Activated T-cell treated with anti-CD3 and anti-CD28 coated beads for 24 hours (primary cell): ENCODE measurements around the gene PTPRD.

ENCODE experiments used
- DNase-seq: peaks from one replicate; pipeline ENCODE4 v3.0.0-alpha.2; 2020; ENCODE audit warnings: low read depth

The PTPRD gene

DNA sequence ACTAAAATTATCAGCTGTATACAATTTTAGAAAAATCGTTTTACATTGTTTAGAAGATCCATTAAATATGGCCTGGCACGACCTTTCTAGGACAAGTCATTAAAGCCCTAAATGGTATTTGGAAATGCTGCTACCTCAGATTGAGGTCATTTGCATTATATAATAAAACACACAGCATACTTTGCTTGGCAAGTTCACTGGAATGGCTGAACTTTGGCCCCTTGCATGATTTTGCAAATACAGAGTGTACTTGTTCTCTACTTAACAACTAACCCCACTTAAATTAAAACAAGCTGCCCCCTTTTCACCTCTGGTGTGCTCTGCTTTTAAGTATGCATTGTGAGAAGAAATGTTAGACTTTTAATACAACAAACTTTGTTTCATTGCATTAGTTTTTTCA, 860.1 kb downstream of the PTPRD start:
- DNase-seq, result no peak

DNA sequence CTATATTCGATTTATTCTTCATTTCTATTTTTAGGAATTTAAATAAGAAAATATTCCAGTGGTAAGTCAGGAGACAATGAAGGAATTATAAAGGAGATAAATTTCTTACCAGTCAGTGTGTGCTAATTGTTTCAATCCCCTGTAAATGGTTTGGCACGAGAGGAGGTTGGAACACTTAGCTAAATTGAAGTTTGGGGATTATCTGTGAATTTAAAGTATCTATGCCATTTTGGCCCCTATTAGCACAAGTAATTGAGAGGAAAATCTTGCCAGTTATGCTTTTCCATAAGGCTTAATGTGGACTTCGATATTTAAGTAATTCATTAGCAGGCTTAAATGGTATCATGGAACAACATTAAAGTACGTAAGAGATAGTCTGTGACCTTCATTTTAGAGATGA, 860.8 kb downstream of the PTPRD start:
- DNase-seq, result no peak

DNA sequence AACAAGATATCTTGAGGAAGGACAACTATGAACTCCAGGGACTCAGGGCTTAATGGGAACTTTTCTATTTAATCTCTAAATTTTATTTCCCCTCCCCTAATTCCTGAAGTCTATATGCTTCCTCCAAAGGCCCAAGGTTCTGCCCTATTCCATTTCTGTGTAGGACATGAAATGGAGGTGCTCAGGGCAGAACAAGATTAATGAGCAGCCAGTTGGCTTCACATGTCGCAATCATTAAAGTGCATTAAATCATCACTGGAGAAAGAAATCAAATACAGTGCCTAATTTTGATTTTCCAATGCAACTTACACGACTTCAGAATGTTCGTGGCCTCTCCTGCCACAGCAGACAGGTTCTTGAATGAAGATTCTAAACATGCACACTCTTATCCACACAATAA, 862.1 kb downstream of the PTPRD start:
- no peak for DNase-seq

DNA sequence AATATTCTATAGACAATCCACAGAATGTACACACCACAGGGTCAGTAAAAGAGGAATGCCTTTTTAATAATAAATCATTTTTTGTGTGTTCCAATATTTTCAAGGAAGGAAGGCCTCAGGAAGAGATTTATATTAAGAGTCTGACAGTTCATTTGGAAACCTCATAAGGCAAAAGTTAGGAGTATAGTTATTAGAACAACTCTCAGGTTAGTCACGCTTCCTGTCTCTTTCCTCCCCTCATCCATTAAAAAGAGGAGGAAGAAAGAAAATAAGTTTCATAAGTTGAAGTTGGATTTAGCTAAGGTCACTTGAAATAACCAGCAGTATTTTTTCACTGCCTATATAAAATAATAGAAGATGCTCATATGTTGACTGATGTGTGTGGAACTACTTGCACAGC, 863.2 kb downstream of the PTPRD start:
- DNase-seq, result no peak

DNA sequence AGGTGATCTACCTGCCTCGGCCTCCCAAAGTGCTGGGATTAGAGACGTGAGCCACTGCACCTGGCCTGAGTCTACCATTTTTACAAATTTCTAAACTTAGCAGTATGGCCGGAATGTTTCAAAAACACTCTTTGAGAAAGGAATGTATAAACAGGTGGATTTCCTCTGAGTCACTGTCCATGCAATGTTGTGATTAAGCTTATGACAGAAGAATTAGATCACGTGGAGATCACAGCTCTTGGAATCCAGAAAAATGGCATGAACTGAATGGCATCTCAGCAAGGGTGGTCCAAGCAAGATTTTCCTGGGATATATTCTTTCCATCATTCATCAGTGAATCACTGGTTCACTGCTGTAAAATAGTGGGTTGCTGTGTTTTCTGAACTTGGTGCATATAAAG, 865.0 kb downstream of the PTPRD start:
- no peak for DNase-seq

DNA sequence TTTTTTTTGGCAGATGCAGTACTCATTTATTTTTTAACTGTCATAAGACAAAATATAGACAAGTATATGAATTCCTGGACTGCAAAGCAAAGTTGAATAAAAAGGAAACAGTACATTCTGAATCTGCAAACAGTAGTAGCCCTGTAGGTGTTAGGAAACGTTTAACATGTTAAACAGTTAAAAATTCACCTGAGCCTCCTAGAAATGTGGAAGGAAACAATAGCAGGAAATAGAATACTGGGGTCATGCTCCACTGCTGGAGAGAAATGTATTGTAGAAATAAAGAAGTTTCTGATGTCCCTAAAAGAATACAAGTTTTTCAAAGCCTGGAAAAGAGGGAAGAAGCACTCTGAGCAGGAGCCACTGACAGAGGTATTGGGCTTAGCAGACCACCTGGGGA, 866.0 kb downstream of the PTPRD start:
- no peak for DNase-seq

DNA sequence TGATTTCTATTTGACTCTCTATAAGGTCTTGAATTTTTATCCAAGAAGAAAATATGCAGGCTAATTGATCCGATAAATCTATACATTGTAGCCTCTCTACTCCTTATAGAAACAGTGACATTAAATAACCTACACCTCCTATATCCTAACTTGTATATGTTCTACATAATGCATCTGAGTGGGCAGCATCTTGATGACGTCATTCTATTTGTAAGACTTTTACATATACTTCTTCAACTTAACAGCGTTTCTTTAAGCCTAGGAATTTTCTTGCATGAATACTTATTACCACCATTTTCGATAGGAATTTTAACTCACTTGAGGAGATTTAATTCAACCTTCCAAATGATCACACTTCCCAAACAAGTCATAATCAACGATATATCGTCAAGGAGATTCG, 869.0 kb downstream of the PTPRD start:
- no peak for DNase-seq

DNA sequence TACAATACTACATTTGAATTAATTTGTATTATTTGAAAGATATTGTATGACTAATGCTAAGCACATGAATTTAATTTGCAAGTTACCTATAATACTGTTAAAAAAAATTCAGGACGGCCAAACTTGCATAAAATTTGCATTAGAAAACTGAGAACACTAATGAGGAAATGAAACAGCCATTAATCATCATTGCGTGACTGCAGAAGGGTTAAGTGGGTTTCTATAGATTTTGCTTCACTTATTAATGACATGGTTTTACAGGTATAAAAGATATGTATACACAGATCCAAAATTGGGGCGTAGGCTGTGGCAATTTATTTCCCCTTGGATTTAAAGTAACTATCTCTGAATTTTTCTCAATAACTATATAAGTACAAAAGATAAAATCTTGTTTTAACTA, 882.6 kb downstream of the PTPRD start:
- no peak for DNase-seq

DNA sequence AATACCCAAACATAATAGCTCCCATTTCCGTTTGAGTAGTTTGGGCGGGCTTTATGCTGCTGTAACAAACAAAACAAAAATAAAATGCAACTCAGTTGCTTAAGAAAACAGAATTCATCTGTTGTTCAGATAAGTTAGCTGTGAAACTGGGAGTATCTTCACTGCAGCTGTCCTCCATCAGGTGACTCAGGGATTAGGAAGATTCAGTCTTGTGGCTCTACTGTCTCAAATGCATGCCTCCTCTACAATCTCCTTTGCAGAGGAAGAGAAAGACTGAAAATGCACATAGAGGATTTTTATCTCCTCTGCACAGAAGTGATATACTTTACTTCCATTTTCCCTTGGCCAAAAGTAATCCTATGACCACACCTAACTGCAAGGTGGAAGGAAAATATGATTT, 883.7 kb downstream of the PTPRD start:
- DNase-seq, result no peak

DNA sequence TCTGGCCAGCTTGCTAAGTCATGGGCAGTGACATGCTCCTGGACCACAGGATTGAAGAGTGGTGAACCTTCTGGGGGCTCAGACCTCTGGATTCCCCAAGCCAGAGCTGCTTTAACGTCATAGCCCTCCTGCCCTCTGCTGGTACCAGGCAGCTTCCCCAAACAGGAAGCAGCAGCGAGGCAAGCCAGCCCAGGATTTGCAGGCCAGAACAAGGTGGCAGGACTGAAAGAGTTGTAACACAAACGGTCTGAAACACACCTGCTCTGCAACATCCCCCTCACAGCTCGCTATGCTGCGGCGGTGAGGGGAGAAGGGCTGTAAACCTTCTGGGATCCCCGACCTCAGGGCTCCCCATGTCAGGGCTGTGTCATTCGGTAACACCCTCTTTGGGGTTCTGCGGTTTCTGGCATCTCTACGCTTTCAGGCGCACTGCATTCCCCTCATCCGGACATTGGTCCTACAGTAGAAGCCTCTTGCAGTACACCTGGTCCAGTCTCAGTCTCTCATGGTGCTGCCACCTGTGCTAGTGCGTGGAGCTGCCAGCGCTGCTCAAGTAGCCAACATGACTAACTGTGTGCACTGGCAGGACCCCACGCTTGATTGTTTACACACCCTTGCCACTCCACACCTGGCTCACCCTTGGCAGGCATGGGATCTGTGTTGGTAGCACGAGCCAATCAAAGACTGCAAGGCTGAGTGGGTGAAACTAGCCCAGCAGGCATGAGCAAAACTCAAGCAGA, 893.3 kb downstream of the PTPRD start:
- no peak for DNase-seq

DNA sequence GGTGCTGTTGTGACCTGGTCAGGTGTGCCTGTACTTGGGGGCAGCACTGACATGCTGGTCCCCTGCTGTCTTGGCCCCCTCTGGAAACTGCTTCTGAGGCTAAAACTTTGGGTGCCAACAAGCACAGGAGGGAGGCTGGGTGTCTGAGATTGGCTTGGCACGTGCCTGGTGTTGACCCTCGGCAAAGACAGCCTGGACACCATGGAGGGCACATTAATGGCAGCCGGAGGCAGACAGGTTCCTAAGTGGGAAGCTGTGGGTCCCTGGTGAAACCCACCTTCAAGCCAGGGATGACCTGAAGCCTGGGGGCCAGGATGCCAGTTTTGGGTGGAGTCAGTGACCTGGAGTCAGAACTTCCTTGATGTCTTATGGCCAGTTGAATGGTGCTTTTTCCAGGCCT, 894.1 kb downstream of the PTPRD start:
- DNase-seq, result no peak

DNA sequence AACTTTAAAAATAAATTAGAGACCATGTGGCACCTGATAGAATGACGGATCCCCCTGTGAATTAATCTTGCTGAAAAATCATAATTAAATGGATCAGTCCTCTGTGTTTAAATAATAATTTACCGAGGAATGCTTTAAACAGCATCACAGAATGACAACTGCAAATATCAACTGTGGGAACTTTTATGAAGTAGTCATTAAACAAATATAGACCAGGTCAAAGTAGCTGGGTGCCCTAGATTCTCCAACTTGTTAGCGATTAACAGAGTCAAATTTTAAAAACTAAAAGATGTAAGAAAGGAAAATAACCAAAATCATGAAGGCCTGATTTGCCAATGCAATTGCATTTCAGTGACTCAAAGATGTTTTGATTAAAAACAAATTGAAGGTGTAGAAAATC, 933.4 kb downstream of the PTPRD start:
- no peak for DNase-seq

DNA sequence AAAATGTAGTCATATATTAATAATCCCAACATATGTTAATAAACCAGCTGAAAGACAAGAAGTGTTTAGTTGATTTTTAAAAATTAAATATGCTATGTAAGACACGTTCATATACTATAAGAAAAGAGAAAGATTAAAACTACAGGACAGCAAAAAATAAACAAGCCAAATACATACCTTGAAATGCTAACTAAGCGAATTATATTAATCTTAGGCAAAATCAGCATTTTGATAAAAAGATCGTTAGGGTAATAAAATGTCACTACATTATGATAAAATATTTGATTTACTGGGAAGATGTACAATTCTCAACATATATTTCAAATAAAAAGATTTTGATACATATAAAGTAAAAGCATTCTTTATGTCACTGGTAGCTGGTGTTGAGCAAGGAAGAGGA, 938.3 kb downstream of the PTPRD start:
- no peak for DNase-seq

DNA sequence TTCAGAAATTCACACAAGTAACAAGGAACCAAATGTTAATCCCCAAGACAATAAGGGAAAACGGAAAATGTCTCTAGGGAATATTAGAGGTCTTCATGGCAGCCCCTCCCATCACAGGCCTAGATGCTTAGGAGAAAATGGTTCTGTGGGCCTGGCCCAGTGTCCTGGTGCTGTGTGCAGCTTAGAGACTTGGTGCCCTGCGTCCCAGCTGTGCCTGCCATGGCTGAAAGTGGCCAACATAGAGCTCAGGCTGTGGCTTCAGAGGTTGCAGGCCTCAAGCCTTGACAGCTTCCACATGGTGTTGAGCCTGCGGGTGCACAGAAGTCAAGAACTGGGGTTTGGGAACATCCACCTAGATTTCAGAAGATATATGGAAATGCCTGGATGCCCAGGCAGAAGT, 942.3 kb downstream of the PTPRD start:
- DNase-seq, result no peak

DNA sequence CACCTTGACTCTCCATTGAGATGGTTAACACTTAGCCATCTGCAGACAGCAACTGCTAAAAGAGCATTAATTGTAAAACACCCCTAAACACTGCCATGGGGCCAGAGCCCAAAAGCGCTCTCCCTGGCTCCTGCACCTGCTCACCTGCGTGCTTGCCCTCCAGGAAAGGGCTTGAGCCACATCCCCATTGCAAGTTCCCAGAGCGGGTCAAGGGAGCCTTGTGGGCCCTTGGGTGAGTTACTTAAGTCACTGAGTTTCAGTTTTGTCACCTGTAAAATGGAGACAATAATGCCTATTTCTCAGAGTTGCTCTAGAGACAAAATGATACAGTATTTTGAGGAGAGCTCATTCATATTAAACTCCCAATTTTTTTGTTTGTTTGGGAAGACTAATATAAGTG, 967.8 kb downstream of the PTPRD start:
- no peak for DNase-seq

DNA sequence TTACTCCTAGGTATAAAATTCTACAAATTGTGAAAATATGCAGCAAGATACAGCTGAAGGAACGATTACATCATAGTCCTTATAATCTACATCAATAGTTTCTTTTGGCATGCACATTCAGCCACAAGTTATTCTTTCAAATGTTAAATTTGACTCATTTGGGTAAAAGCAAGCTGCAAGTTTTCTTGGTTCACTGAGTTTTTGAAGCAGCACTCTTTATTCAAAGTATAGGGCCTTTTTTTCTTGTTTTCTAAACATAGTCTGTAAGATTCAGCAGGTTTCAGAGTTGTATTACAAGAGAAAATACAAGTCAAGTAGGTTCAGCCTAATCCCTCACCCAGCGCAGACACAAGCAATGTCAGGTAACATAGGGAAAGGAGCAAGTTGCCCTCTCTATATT, 981.5 kb downstream of the PTPRD start:
- no peak for DNase-seq

DNA sequence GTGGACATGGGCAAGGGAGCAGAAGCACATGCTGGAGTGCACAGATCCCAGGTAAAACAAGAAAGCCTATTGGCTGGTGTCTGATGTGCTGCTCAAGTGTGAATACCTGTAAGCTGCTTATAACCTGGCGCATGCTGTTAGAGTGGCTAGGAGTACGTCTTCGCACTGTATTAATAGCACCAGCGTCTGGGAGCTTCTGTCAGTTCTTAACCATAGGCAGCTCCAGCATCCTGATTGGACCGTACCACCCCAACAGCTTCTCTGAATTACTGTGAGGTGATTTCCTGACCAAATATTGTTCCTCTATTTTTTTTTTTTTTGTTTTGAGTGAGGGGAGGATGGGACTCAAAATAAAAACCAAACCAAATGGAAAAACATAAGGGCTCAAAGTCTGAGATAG, 987.6 kb downstream of the PTPRD start:
- DNase-seq, result no peak

DNA sequence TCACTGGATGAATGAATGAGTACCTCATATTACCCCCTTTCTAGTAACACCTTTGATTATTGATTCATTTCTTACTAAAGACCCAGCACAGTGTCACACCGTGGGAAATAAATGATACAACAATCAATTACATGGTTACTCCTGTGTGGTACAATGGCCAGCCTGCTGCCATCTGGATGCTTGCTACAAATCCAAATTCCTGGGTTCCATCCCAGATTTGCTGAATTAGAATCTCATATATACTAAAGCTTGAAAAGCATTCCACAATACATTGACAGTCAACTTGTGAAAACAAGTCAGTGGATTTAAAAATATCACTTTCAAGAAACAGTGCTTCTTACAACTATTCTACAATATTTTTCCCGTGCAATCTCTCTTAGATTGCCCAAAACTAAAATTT, 989.3 kb downstream of the PTPRD start:
- no peak for DNase-seq

DNA sequence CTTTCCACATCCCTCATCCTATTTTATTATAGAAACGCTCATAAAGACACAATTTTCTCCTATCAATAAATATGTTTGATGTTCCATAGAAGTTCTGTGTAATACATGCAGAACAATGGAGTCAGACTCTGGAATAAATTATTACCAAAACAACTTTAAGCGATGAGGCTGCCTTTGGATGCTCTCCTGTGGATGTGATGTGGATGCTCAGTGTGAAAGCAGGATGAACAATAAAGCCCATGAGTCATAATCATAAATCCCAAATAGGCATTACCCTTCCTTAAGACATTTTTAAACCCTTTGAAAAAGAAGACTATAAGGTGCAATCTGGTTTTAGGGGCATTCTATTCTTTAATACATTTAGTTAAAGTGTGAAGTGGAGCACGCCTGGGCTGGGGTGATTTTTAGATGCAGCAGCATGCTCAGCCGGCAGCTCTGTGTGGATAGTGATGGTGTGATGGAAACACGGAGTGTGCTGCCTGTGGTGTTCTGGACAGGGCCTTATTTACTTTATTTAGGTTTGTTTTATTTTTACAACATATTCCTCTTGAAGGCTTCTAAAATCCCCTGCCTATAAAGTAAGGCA, 991.4 kb downstream of the PTPRD start:
- DNase-seq, result no peak

DNA sequence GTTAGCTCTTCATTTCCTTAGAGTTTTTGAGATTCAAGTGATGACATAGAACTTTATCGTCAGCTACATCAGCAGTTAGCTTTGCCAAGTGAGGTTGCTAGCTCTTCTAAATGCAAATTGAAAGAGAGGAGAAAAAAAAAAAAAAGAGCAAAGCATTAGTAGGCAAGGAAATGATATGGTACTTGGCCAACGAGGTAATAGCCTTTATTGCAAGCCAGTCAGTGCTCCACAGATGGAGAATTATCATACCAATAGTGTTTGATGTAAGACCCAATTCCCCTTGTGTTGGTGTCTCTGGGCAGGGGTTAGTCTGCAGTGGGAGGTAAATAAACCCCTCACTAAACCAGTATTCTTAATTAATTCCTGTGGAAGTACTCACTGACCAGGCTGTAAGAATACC, 992.1 kb downstream of the PTPRD start:
- DNase-seq, result no peak

DNA sequence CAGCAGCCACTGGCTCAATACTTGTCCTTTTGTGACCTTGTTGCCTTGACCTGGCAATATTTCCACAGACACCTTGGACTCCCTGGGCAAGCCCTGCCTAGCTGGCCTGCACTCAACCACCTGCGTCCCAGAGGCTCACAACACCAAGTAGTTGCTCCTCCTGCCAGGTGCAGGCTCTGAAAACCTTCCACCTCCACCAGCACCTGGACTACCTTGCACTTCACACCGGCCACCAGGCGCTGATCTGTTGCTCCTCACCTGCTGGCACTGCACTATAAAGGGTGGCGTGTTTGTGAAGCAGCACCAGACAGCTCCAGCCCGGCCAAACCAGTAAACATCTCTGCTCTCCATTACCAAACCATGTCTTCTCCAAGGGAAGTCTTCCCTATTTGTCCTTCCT, 997.7 kb downstream of the PTPRD start:
- no peak for DNase-seq

DNA sequence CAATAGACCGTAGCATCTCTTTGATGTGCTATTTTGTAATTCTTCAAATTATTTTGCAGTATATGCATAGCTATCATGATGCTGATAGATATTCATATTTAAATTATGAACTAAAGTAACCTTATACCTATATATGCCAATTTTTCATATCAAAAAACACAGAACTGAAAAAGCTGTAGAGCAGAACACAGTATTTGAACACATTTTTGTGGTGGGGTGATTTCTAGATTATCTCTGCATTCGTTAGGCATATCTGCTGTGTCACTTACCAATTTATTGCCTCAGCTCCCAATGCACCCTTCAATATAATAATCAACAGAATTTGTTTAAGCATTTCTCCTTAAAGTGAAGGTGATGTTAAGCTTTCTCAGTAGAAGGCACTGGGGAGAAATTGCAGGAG, 998.2 kb downstream of the PTPRD start:
- no peak for DNase-seq

DNA sequence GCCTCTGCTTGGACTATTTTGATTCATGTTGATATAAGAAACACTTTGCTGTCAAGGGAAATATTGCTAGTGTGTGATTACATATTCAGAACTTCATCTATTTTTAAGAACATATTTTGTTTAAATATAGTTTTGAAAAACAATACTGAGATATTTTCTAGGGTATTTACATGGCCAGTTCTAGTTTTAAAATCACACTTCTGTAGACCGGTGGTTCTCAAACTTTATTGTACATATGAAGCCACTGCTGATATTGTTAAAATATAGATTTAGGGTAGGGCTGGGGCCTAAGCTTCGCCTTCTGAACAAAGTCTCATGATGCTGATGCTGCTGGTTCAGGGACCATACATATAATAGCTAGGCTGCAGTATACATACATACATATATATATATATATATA, 1000.0 kb downstream of the PTPRD start:
- no peak for DNase-seq

DNA sequence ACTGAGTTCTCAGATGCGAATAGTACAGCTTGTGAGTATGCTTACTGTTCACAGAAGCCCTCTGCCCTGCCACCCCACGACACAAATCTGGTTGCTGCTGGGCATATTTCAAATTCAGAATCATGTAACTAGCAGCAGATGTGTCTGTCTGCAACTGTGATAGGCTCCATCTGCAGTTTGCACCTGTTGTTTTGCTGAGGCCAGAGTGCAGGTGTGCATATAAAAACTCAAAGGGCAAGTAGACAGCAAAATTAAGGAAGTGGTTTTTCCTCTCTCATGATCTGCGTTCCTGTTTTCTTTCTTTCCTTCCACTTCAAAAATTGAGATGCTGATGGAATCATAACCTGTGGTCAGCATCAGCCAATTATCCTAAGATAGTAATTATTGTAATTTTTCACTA, 1000.5 kb downstream of the PTPRD start:
- DNase-seq, result no peak
